ENCODE results near the gene MCTP1. TPM values are rescaled to one million over a fixed set of nuclear protein-coding genes. Genes with fewer than 3 reads are reported as not detected.

Gene MCTP1
- polyA plus RNA-seq, 1 donor (not counting 4 experiments of a cell fraction or from before 2014, with no cell fraction given): 4.9 TPM

- dilution Hi-C loops (cut with MboI; ENCODE audit: extremely low pct_ligation_motif_present, low sequenced_read_pairs): no loop called here
- Histone ChIP-seq H3K27me3 (ENCODE audit: control insufficient read depth, extremely low read depth, insufficient read depth, low read length) (no peaks in the 10 kb centered on the region), H4K20me1 (ENCODE audit: control insufficient read depth, extremely low read depth, insufficient read depth, low read length) (no peaks in the 10 kb centered on the region), H3K27ac (ENCODE audit: control insufficient read depth, insufficient read depth, low read length) (no peak overlapping the region), H3K4me1 (ENCODE audit: control insufficient read depth, extremely low read depth, insufficient read depth, low read length) (no peaks in the 10 kb centered on the region), H3K4me2 (ENCODE audit: control insufficient read depth, extremely low read depth, insufficient read depth, low read depth, low read length) (no peak overlapping the region), H3K79me2 (ENCODE audit: control insufficient read depth, insufficient read depth, low read length) (no peaks in the 10 kb centered on the region), H3K4me3 (ENCODE audit: control insufficient read depth in 2 of 3, extremely low read depth in 1 of 3, insufficient read depth in 2 of 3, low read depth in 1 of 3, low read length in 3 of 3) (no peak overlapping the region), H3K36me3 (ENCODE audit: control insufficient read depth in 2 of 2, extremely low read depth in 1 of 2, insufficient read depth in 2 of 2, low read length in 2 of 2) (no peaks in the 10 kb centered on the region), H3K9me3 (ENCODE audit: control insufficient read depth, low read depth, low read length) (no peaks in the 10 kb centered on the region), H2AFZ (ENCODE audit: control insufficient read depth, low read length) (no peak overlapping the region), H3K9ac (ENCODE audit: control insufficient read depth, extremely low read depth, insufficient read depth, low read length) (no peak overlapping the region), H3K9me1 (ENCODE audit: control insufficient read depth, extremely low read depth, insufficient read depth, low read length) (no peaks in the 10 kb centered on the region)
- TF ChIP-seq EZH2 (IDR thresholded peaks at IDR 0.05; ENCODE audit: low read length) (no peak), CTCF (optimal IDR thresholded peaks at IDR 0.05 in 1 of 3, IDR thresholded peaks at IDR 0.05 in 1 of 3, conservative IDR thresholded peaks at IDR 0.05 in 1 of 3; ENCODE audit: extremely low read depth in 1 of 3, insufficient read depth in 2 of 3, low read length in 3 of 3) (no peak)
- FAIRE-seq (no peak), DNase-seq (ENCODE audit: low read depth, low spot score) (no peak)
Observed at GRCh38 chr5:95060098-95060497, 224.8 kb downstream of the MCTP1 start.

GRCh38 chr5:95059636-95060035 lies 225.3 kb downstream of the MCTP1 start:
- Histone ChIP-seq H4K20me1 (ENCODE audit: control insufficient read depth, extremely low read depth, insufficient read depth, low read length) (no peaks in the 10 kb centered on the region), H3K27ac (ENCODE audit: control insufficient read depth, insufficient read depth, low read length) (no peak overlapping the region), H3K79me2 (ENCODE audit: control insufficient read depth, insufficient read depth, low read length) (no peaks in the 10 kb centered on the region), H3K9me3 (ENCODE audit: control insufficient read depth, low read depth, low read length) (no peaks in the 10 kb centered on the region), H3K4me2 (ENCODE audit: control insufficient read depth, extremely low read depth, insufficient read depth, low read depth, low read length) (no peak overlapping the region), H3K36me3 (ENCODE audit: control insufficient read depth in 2 of 2, extremely low read depth in 1 of 2, insufficient read depth in 2 of 2, low read length in 2 of 2) (no peaks in the 10 kb centered on the region), H3K9me1 (ENCODE audit: control insufficient read depth, extremely low read depth, insufficient read depth, low read length) (no peaks in the 10 kb centered on the region), H3K4me1 (ENCODE audit: control insufficient read depth, extremely low read depth, insufficient read depth, low read length) (no peaks in the 10 kb centered on the region), H3K27me3 (ENCODE audit: control insufficient read depth, extremely low read depth, insufficient read depth, low read length) (no peaks in the 10 kb centered on the region), H3K4me3 (ENCODE audit: control insufficient read depth in 2 of 3, extremely low read depth in 1 of 3, insufficient read depth in 2 of 3, low read depth in 1 of 3, low read length in 3 of 3) (no peak overlapping the region), H3K9ac (ENCODE audit: control insufficient read depth, extremely low read depth, insufficient read depth, low read length) (no peak overlapping the region), H2AFZ (ENCODE audit: control insufficient read depth, low read length) (no peak overlapping the region)
- FAIRE-seq: no peak
- TF ChIP-seq CTCF (optimal IDR thresholded peaks at IDR 0.05 in 1 of 3, IDR thresholded peaks at IDR 0.05 in 1 of 3, conservative IDR thresholded peaks at IDR 0.05 in 1 of 3; ENCODE audit: extremely low read depth in 1 of 3, insufficient read depth in 2 of 3, low read length in 3 of 3): no peak
- dilution Hi-C loops (cut with MboI; ENCODE audit: extremely low pct_ligation_motif_present, low sequenced_read_pairs): no loop called here
- no peak for DNase-seq (ENCODE audit: low read depth, low spot score)
